ENCODE data around the gene C3orf80.
"Not testable (repeated sequence)": the region's sequence is repeated elsewhere in the genome, so short reads cannot be mapped to it uniquely, and the experiment has no call there.

The C3orf80 gene

GRCh38 chr3:160225176-160226025 lies at the start of gene C3orf80:
C3orf80 (plus strand) TSS chr3:160225422; CDS start chr3:160225636, 214 bp downstream.
- peak; percentile 77 for DNase-seq (ENCODE audit: extremely low spot score)
- peak; percentile 36; the same call in 1 of the 2 replicates for TF ChIP-seq L3MBTL2 (conservative IDR thresholded peaks at IDR 0.05)
- no peak for TF ChIP-seq FOXA1 (IDR thresholded peaks at IDR 0.05)
- POLR2A ChIA-PET = interaction anchor here (0.7 to 1.1 kb wide), 2 partner anchors 62 to 175 kb away, joined by 3 to 4 read pairs; partner anchors contain the start of gene SMC4
- CTCF ChIA-PET = interaction anchor here (1.2 kb wide), 1 partner anchor 15 kb away, joined by 6 read pairs; no protein-coding TSS in a partner anchor

- TF ChIP-seq ELF4 (IDR thresholded peaks at IDR 0.05) (no peak), HDGF (IDR thresholded peaks at IDR 0.05; ENCODE audit: borderline replicate concordance) (no peak), FOXM1 (IDR thresholded peaks at IDR 0.05; ENCODE audit: borderline replicate concordance) (no peak), LEF1 (IDR thresholded peaks at IDR 0.05; ENCODE audit: borderline replicate concordance) (no peak), L3MBTL2 (conservative IDR thresholded peaks at IDR 0.05) (no peak), TARDBP (IDR thresholded peaks at IDR 0.05) (no peak)
- DNase-seq (ENCODE audit: extremely low spot score) = no peak
- CTCF ChIA-PET = no interaction called here
- POLR2A ChIA-PET = no interaction called here
These were observed 48.3 kb upstream of the C3orf80 start for GRCh38 chr3:160176923-160177322.

- POLR2A ChIA-PET; CTCF ChIA-PET; DNase-seq (ENCODE audit: extremely low spot score): not testable (repeated sequence)
These were observed 46.6 kb upstream of the C3orf80 start for GRCh38 chr3:160178661-160179060.

- POLR2A ChIA-PET; DNase-seq (ENCODE audit: extremely low spot score); CTCF ChIA-PET: not testable (repeated sequence)
These were observed 45.8 kb upstream of the C3orf80 start for GRCh38 chr3:160179403-160179802.

GRCh38 chr3:160179906-160180305 lies 45.3 kb upstream of the C3orf80 start:
- no peak for TF ChIP-seq FOXK2 (IDR thresholded peaks at IDR 0.05)
- TF ChIP-seq LEF1 (IDR thresholded peaks at IDR 0.05; ENCODE audit: borderline replicate concordance) = no peak
- TF ChIP-seq FOXA1 (IDR thresholded peaks at IDR 0.05) = no peak
- TF ChIP-seq BHLHE40 (IDR thresholded peaks at IDR 0.05; ENCODE audit: borderline replicate concordance) = no peak
- TF ChIP-seq L3MBTL2 (conservative IDR thresholded peaks at IDR 0.05) = no peak
- TF ChIP-seq NFRKB (IDR thresholded peaks at IDR 0.05) = no peak
- CTCF ChIA-PET = no interaction called here
- no peak for DNase-seq (ENCODE audit: extremely low spot score)
- POLR2A ChIA-PET = no interaction called here

GRCh38 chr3:160180581-160181216 lies 44.5 kb upstream of the C3orf80 start:
- ChIA-PET CTCF (no interaction called here), POLR2A (no interaction called here)
- peak; percentile 36 for DNase-seq (ENCODE audit: extremely low spot score)
- TF ChIP-seq FOXK2 (IDR thresholded peaks at IDR 0.05) (no peak), ARNT (IDR thresholded peaks at IDR 0.05) (0 out of 2 replicates have a peak, but pooled peaks have one; percentile 47), BHLHE40 (IDR thresholded peaks at IDR 0.05; ENCODE audit: borderline replicate concordance) (no peak), FOXA1 (IDR thresholded peaks at IDR 0.05) (no peak), PKNOX1 (IDR thresholded peaks at IDR 0.05) (peak; percentile 91), L3MBTL2 (conservative IDR thresholded peaks at IDR 0.05) (no peak), LEF1 (IDR thresholded peaks at IDR 0.05; ENCODE audit: borderline replicate concordance) (no peak), FOXM1 (IDR thresholded peaks at IDR 0.05; ENCODE audit: borderline replicate concordance) (no peak), TARDBP (IDR thresholded peaks at IDR 0.05) (no peak), CTBP1 (IDR thresholded peaks at IDR 0.05; ENCODE audit: borderline replicate concordance) (peak; percentile 91)

- TF ChIP-seq SP1 (IDR thresholded peaks at IDR 0.05) (no peak), BHLHE40 (IDR thresholded peaks at IDR 0.05; ENCODE audit: borderline replicate concordance) (no peak), FOXK2 (IDR thresholded peaks at IDR 0.05) (no peak), CTBP1 (IDR thresholded peaks at IDR 0.05; ENCODE audit: borderline replicate concordance) (no peak), FOXM1 (IDR thresholded peaks at IDR 0.05; ENCODE audit: borderline replicate concordance) (no peak), HDGF (IDR thresholded peaks at IDR 0.05; ENCODE audit: borderline replicate concordance) (no peak), FOXA1 (IDR thresholded peaks at IDR 0.05) (no peak), PKNOX1 (IDR thresholded peaks at IDR 0.05) (no peak), L3MBTL2 (conservative IDR thresholded peaks at IDR 0.05) (no peak), ARNT (IDR thresholded peaks at IDR 0.05) (no peak), ELF4 (IDR thresholded peaks at IDR 0.05) (no peak)
- CTCF ChIA-PET = no interaction called here
These were observed 41.7 kb upstream of the C3orf80 start for GRCh38 chr3:160183345-160184076.

More at GRCh38 chr3:160183345-160184076, 41.7 kb upstream of the C3orf80 start:
- no peak for DNase-seq (ENCODE audit: extremely low spot score)
- POLR2A ChIA-PET = no interaction called here

Measured in HEK293T (cell line).